GM18909 (cell line): ENCODE data around the gene NUP37.

ENCODE experiments used
- ATAC-seq: cut with Tn5 transposase; IDR thresholded peaks from one replicate; pipeline ENCODE4 v1.9.1; 2021; ENCODE audit warnings: mild to moderate bottlenecking; ENCODE audit not compliant: unreplicated experiment, poor library complexity

Gene NUP37

DNA sequence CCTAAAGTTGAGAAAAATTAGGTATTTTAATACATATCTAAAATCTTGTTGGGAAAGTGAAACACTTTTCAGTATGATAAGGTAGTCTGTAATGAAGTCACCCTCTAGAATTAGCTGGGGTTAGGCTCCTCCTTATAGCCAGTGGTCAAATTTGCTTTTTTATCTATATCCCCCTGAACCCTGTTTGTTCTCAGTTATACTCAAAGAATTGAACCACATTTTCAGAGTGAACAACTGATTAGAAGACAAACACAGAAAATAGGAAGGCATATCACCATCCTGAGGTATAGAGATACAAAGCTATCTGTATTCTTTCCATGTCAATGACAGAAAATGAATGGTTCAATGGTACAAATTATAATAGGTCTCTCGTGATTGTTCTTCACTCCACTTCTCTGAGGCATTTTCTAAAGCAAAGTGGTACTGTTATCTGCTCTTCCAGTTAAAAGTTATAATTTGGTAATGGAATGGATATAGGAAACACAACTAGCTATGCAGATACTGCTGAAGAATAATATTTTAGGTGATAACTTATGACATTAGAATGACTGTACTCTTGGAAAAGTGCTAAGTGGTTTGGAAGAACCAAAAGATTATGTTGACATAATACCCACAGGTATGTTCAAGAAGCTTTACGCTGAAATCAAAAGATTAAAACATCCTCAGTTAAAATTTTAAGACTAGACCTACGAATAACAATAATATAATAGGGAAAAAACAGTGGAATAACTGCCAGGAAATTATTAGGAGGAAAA lies 85.7 kb downstream of the NUP37 start:
- no peak for ATAC-seq

DNA sequence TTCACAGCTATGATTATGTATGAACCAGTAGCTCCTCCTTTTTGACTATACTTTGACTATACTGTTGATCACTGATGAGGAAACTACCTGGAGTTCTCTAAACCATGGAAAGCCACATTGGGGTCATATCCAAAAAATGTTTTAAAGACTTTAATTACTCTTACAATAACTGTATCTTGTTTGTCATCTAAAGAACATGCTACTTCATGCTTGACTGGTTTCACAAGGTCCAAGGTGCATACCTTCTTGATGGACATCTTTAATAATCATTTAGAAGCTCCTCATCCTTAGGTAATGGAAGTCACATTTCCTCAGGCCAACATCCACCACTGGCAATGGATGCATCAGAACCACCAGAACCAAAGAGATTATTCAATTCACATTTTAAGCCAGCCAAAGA lies 88.1 kb downstream of the NUP37 start:
- no peak for ATAC-seq

DNA sequence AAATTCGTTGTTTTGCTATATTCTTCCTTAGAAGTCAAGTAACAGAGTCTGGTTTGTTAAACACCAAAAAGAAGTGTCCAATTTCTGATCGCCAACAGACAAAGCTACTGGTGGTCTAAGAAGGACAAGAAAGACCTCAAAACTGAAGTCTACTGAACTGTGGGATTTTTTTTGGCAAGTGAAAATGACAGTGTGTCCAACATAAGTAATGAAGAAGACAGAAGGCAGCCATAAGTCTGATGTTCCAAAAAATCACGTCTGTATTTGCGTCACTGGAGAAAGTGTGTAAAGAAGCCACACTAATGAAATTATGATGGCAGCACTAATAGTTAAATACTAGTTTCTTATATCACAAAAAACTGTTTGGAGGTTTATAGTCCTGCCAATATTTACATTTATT lies 90.8 kb downstream of the NUP37 start:
- no peak for ATAC-seq

- no peak for ATAC-seq
Measured at GRCh38 chr12:102026728-102027127, 93.2 kb downstream of the NUP37 start.

DNA sequence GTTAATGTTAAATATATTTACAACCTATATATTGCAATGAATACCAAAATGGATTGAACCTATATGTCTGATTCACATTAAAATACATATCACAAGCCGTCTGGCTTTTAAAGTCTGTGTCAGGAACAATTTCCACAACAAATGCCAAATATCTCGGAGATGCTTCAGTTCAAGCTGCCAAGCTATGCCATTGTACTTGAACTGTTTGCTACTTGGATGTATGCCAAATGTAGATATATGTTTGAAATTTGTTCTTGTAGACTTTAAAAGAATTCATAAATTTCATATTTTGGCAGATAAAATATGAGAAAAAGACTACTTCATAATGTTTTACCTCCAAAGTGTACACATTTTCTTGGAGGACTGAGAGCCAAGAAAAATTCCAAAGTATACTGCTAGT lies 95.1 kb downstream of the NUP37 start:
- ATAC-seq = no peak

DNA sequence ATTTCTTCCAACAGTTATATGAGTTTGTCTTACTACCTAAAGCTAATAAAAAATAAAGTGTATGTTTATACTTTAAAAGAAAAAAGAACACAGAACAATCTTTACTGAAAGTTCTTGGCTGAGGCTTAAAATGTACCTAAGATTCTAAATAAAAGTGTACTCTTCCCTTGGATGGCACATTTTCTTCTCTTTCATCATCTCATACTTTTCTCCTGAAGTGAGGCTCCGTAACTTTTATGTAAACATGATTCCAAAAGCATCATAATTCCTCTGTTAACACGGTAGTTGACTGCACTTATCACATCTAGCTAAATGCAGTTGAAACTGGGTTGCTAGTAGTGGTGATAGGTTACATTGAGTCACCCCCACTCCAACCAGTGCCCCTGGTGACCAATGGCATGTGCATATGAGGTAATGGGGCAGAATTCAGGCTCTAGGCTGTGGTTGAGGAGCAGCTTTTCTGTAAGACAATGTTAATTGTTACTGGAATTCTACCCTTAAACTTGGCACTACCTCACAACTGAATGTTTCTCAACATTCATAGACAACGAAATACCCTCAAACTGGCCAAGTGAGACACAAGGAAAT lies 96.5 kb downstream of the NUP37 start:
- ATAC-seq = no peak
